Measurements from ENCODE around the gene STAMBP. TPM values are rescaled to one million over a fixed set of nuclear protein-coding genes. Genes with fewer than 3 reads are reported as not detected.

STAMBP gene
- total RNA-seq, result 40.7 TPM

GRCh38 chr2:73828818-73829570 lies at the start of gene STAMBP:
Gene STAMBP, plus strand, starts transcription at chr2:73828961. Its CDS starts 1,896 bp downstream, at chr2:73830857.

GRCh38 chr2:73779467-73780236 lies 49.1 kb upstream of the STAMBP start, which contains the start of gene DUSP11:
Gene DUSP11, minus strand, starts transcription at chr2:73780103. Its CDS starts 129 bp downstream, at chr2:73779974.

GRCh38 chr2:73783883-73784282 lies 44.9 kb upstream of the STAMBP start, which contains the start of gene C2orf78:
Gene C2orf78, plus strand, starts transcription at chr2:73784183. Its CDS starts 127 bp downstream, at chr2:73784310.

GRCh38 chr2:73892631-73893329 lies 64.0 kb downstream of the STAMBP start, which contains the start of gene ACTG2:
Gene ACTG2, plus strand, starts transcription at chr2:73893008. Its CDS starts 8,304 bp downstream, at chr2:73901312.

Other genes starting within 250 kb of the STAMBP start
- not detected for gene NAT8, start 186.5 kb upstream of the STAMBP start, total RNA-seq
- gene TPRKB, start 91.6 kb upstream of the STAMBP start, total RNA-seq, result 41.5 TPM
- gene DUSP11, start 48.9 kb upstream of the STAMBP start, total RNA-seq, result 42.8 TPM
- gene C2orf78, start 44.8 kb upstream of the STAMBP start, total RNA-seq, result not detected
- 53.9 TPM for gene ACTG2, start 64.0 kb downstream of the STAMBP start, total RNA-seq
- 39.1 TPM for gene DGUOK, start 97.9 kb downstream of the STAMBP start, total RNA-seq
- gene TET3, start 155.9 kb downstream of the STAMBP start, total RNA-seq, result 29.6 TPM

All from camera-type eye (tissue), 1 donor.